Uterus (tissue), 4 donors: ENCODE measurements around the gene AEN. TPM values are rescaled to one million over a fixed set of nuclear protein-coding genes. Genes with fewer than 3 reads are reported as not detected.

Source experiments
- DNase-seq, 2 donors: peaks; one replicate each; pipeline ENCODE4 v3.0.0-alpha.2; 2019 to 2020
- H3K27ac ChIP-seq, 2 donors: fragments of 200-600 bp; sonication (generic); 1 replicate in 1 of 2; 2 replicates in 1 of 2; pipeline ENCODE4 v1.5.1; 2016 to 2018
- H3K27me3 ChIP-seq, 2 donors: fragments of 200-600 bp; sonication (generic); one replicate each; pipeline ENCODE4 v1.5.1; 2018 to 2019; ENCODE audit warnings: control low read depth in 1 of 2
- H3K36me3 ChIP-seq, 2 donors: fragments of 200-600 bp; sonication (generic); one replicate each; pipeline ENCODE4 v1.5.1; 2019; ENCODE audit warnings: control low read depth in 1 of 2
- H3K4me1 ChIP-seq, 2 donors: fragments of 200-600 bp; sonication (generic); one replicate each; pipeline ENCODE4 v1.5.1; 2018 to 2019; ENCODE audit warnings: control low read depth in 1 of 2
- H3K4me3 ChIP-seq, 2 donors: fragments of 200-600 bp; sonication (generic); 1 replicate in 1 of 2; 2 replicates in 1 of 2; pipeline ENCODE4 v1.5.1; 2018 to 2019; ENCODE audit warnings: mild to moderate bottlenecking in 1 of 2
- H3K9me3 ChIP-seq, 2 donors: fragments of 200-600 bp; sonication (generic); one replicate each; pipeline ENCODE4 v1.5.1; 2019; ENCODE audit warnings: control low read depth in 1 of 2
- CTCF ChIP-seq, 4 experiments: fragments of 200-600 bp in 2 of 4; fragments of 450-650 bp in 2 of 4; sonication (generic) in 2 of 4; IDR thresholded peaks; one replicate each; pipeline ENCODE4 v1.5.1; 2016 to 2019; ENCODE audit warnings: antibody characterized with exemption in 4 of 4, mild to moderate bottlenecking in 2 of 4, moderate library complexity in 1 of 4
- POLR2A ChIP-seq, 2 donors: fragments of 450-650 bp; IDR thresholded peaks; one replicate each; pipeline ENCODE4 v1.6.1; 2016; ENCODE audit warnings: antibody characterized with exemption in 2 of 2, mild to moderate bottlenecking in 1 of 2, moderate library complexity in 1 of 2
- intact Hi-C: fragments of 100-400 bp; cut with DNase I; formaldehyde crosslinking; loops from one replicate; pipeline ENCODE4 v1.15.1; 2023; ENCODE audit warnings: low total_unique reads
- total RNA-seq, 4 donors: library from RNA; depleted of rRNA in 3 of 4; stranded (reverse); fragments of >200 nt in 3 of 4; gene quantifications; one replicate each; pipeline versions ENCODE4 v1.1.0 to v1.2.4, GENCODE V29; 2014 to 2023
- donor health status: DM: yes; HTN: yes; CAD: no.

Gene AEN
- total RNA-seq, 4 donors from 2014 or later, result 1.0 to 20.2 (median 6.0) TPM

GRCh38 chr15:88658070-88658965, 37.2 kb downstream of the AEN start:
- peaks cover 0 to 5% of the 10 kb centered on the region in 2 donors for H3K27me3 ChIP-seq
- no peaks in the 10 kb centered on the region for H3K36me3 ChIP-seq
- no peaks in the 10 kb centered on the region for H3K4me1 ChIP-seq
- TF ChIP-seq POLR2A (IDR thresholded peaks at IDR 0.05) (no peak), CTCF (IDR thresholded peaks at IDR 0.05) (no peak)
- no peaks in the 10 kb centered on the region for H3K9me3 ChIP-seq
- H3K27ac ChIP-seq, result no peak overlapping the region
- no peak for DNase-seq
- H3K4me3 ChIP-seq, result no peak overlapping the region
- intact Hi-C loops, result no loop called here

- DNase-seq, result no peak
- Histone ChIP-seq H3K4me1 (no peaks in the 10 kb centered on the region), H3K27me3 (peaks cover 0 to 5% of the 10 kb centered on the region in 2 donors), H3K9me3 (no peaks in the 10 kb centered on the region), H3K27ac (no peak overlapping the region), H3K36me3 (no peaks in the 10 kb centered on the region), H3K4me3 (no peak overlapping the region)
- TF ChIP-seq CTCF (IDR thresholded peaks at IDR 0.05) (no peak), POLR2A (IDR thresholded peaks at IDR 0.05) (no peak)
- intact Hi-C loops, result no loop called here
These were observed 38.1 kb downstream of the AEN start for GRCh38 chr15:88658972-88659931.

GRCh38 chr15:88661041-88661700, 40.0 kb downstream of the AEN start:
- Histone ChIP-seq H3K4me1 (no peaks in the 10 kb centered on the region), H3K27ac (no peak overlapping the region), H3K27me3 (peaks cover 0 to 5% of the 10 kb centered on the region in 2 donors), H3K4me3 (no peak overlapping the region), H3K36me3 (no peaks in the 10 kb centered on the region), H3K9me3 (no peaks in the 10 kb centered on the region)
- DNase-seq, result no peak
- TF ChIP-seq CTCF (IDR thresholded peaks at IDR 0.05) (no peak), POLR2A (IDR thresholded peaks at IDR 0.05) (no peak)
- intact Hi-C loops, result no loop called here

GRCh38 chr15:88661761-88662556, 40.8 kb downstream of the AEN start:
- no peaks in the 10 kb centered on the region for H3K36me3 ChIP-seq
- H3K9me3 ChIP-seq, result no peaks in the 10 kb centered on the region
- H3K27me3 ChIP-seq, result peaks cover 0 to 5% of the 10 kb centered on the region in 2 donors
- intact Hi-C loops, result no loop called here
- no peak overlapping the region for H3K27ac ChIP-seq
- no peak overlapping the region for H3K4me3 ChIP-seq
- no peak for TF ChIP-seq POLR2A (IDR thresholded peaks at IDR 0.05)
- TF ChIP-seq CTCF (IDR thresholded peaks at IDR 0.05), result no peak
- H3K4me1 ChIP-seq, result no peaks in the 10 kb centered on the region
- no peak for DNase-seq
